GM21360 (cell line): Measurements from ENCODE around the gene NDUFA5.
A peak's percentile ranks its signal among the peaks of the same experiment; 100 is the strongest.
"Not testable (repeated sequence)": the region's sequence is repeated elsewhere in the genome, so short reads cannot be mapped to it uniquely, and the experiment has no call there.

Source experiments
- ATAC-seq: cut with Tn5 transposase; IDR thresholded peaks from one replicate; pipeline ENCODE4 v1.9.1; 2021; ENCODE audit warnings: mild to moderate bottlenecking, moderate library complexity; ENCODE audit not compliant: unreplicated experiment

The NDUFA5 gene

GRCh38 chr7:123558289-123558874, 764 bp upstream of the NDUFA5 start:
- no peak for ATAC-seq

- ATAC-seq, result no peak
Observed at GRCh38 chr7:123557016-123557397, 611 bp downstream of the NDUFA5 start.

- ATAC-seq, result no peak
Observed at GRCh38 chr7:123555484-123555883, 2.1 kb downstream of the NDUFA5 start.

DNA sequence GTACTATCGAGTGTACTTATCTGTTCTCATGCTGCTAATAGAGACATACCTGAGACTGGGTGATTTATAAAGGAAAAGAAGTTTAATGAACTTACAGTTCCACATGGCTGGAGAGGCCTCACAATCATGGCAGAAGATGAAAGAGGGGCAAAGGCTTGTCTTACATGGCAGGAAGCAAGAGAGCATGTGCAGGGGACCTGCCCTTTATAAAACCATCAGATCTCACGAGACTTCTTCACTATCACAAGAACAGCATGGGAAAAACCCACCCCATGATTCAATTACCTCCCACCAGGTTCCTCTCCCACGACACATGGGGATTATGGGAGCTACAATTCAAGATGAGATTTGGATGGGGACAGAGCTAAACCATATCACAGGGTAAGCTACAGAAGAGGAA, 4.5 kb downstream of the NDUFA5 start:
- ATAC-seq, result no peak

GRCh38 chr7:123552641-123553040, 5.0 kb downstream of the NDUFA5 start:
- no peak for ATAC-seq

- ATAC-seq, result not testable (repeated sequence)
Observed at GRCh38 chr7:123552134-123552533, 5.5 kb downstream of the NDUFA5 start.

- no peak for ATAC-seq
Observed at GRCh38 chr7:123548406-123548805, 9.2 kb downstream of the NDUFA5 start.

- no peak for ATAC-seq
Observed at GRCh38 chr7:123539871-123540270, 17.7 kb downstream of the NDUFA5 start.

DNA sequence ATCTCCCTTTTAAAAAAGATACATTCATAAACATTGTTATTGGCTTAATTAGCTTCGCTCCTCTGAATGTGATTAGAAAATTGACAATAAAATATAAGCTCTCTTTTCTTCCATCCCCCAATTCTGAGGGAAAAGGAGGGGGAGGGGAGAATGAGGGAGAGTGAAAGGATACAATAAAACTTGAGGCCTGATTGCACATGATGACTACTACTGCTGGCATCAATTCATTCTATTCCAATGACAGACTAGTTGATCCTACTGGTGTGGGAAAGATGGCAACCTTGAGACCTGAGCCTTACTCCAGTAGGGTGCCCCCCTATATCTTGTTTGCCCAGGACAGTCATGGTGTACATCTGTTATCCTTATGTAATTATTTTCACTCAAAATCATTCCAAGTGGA, 18.7 kb downstream of the NDUFA5 start:
- ATAC-seq, result no peak

DNA sequence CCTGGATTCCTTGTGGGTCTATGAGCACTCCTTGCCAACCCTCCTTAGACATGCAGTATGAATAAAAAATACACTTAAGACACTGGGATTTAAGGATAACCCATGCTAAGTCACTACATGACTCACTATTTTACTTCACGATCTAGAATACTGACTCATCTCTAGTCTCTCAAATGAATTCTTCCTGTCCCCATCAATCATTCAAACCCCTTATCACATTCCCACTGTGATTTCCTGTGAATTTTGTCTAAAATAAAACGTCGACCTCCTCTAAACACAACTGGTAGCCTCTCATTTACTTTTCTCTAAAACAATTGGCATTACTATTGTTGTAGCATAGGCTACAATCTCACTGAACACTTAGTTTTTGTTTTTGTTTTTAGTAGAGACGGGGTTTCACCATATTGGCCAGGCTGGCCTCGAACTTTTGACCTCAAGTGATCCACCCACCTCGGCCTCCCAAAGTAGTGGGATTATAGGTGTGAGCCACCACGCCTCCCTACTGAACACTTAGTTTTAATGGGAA, 19.4 kb downstream of the NDUFA5 start:
- no peak for ATAC-seq

DNA sequence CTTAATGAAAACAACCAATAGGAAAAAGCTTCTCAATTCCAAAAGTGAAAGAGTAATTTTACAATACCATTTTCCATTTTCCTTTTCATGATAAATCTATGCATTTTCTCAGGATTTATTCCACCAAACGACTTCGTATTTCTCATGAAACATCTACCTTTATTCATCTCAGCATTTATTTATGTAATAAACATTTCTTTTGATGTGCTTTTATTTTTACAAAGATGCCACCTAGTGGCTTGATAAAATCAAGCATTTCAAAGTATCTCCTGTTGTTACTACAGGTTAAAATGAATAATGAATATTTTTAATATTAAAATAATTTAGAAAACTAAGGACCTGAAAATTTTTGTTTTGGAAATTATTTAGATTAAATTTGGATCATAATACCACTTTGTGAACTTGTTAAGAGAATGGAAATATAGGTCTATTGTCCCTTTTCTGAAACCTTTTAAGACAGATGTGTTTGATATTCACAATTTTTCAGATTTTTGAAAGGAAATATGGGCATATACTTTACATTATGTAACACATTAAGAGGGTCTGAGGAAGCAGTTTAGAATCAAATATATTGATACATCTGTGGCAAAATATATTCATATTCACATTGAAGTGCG, 20.5 kb downstream of the NDUFA5 start:
- no peak for ATAC-seq

DNA sequence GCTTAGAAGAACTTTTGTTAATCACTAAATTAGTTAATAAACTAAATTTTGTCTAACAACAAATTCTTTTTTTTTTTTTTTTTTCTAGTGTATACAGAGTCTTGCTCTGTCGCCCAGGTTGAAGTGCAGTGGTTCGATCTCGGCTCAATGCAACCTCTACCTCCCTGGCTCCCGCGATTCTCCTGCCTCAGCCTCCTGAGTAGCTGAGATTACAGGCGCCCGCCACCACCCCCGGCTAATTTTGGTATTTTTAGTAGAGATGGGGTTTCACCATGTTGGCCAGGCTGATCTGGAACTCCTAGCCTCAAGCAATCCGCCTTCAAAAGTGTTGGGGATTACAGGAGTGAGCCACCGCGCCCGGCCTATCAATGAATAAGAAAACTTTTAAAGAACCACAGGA, 22.1 kb downstream of the NDUFA5 start:
- ATAC-seq, result no peak

GRCh38 chr7:123534383-123535260, 23.0 kb downstream of the NDUFA5 start, which contains the start of gene IQUB:
TSS of gene IQUB (minus strand) at chr7:123534595. CDS start at chr7:123512340, 22,255 bp downstream.
- ATAC-seq, result peak; percentile 85

DNA sequence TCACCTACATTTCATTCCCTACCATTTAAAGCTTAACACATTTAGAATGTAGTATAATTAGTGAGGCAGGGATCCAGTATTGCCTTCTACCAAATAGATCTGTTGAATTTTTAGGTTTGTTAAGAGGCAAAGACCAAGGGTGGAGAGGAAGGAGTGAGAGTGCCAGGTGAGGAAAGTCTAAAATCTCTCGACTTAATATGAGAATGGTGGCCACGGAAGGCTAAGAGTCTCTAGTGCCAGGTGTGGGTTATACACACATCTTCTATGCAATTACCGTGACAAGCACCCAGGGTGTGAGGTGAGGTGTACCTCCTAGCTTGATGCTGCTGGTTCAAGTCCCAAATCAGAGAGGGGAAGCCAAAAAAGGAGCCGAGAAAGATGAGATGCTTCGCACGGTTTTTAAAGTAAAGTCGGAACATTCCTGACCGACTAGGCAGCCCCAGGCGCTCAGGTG, 23.7 kb downstream of the NDUFA5 start:
- ATAC-seq, result peak; percentile 4

DNA sequence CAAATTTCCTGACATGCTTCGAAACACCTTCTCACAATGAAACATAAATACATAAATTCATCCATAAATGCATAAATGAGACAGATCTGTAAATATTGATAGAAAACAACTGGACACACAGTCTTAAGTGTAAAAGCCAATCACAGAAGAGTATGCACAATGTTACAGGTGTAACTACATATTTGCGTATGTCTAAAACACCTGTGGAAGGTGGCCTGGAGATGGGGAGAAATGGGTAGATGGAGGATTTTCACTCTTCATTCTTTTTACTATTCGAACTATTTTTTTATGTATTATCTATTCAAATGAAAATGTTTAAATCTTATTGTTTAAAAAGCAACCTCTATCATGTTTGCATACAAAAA, 24.1 kb downstream of the NDUFA5 start:
- ATAC-seq, result no peak

GRCh38 chr7:123532788-123533552, 24.6 kb downstream of the NDUFA5 start:
- peak; percentile 15 for ATAC-seq

DNA sequence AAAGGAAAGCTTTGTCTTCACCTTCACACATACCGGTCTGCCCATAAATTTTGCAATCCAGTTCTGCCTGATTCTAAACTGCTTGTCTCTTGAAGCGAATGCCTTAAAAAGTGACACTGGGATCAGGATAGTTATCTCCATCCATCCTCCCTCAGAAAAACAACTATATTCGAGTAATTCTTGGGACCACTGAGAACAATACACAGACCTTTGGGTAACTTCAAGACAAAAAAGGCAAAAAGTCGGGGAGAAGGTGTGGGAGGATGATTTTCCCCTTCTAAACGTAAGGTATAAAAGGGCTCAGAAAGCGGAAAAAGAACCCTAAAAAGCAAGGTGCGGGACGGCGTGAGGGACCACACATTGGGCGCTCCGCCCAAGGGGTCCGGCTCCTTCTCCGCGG, 25.3 kb downstream of the NDUFA5 start:
- not testable (repeated sequence) for ATAC-seq

DNA sequence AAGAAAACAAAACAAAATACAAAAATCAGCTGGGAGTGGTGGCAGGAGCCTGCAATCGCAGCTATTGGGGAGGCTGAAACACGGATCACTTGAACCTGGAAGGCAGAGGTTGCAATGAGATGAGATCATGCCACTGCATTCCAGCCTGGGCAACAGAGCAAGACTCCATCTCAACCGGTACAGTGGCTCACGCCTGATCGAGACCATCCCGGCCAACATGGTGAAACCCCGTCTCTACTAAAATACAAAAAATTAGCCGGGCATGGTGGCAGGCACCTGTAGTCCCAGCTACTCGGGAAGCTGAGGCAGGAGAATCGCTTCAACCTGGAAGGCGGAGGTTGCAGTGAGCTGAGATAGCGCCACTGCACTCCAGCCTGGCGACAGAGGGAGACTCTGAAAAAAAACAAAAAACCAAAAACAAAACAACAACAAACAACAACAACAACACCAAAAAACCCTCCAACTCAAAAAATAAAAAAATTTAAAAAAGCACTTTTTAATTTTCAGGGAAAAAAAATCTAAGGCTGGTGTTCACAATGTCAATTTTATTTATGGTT, 27.5 kb downstream of the NDUFA5 start:
- not testable (repeated sequence) for ATAC-seq

DNA sequence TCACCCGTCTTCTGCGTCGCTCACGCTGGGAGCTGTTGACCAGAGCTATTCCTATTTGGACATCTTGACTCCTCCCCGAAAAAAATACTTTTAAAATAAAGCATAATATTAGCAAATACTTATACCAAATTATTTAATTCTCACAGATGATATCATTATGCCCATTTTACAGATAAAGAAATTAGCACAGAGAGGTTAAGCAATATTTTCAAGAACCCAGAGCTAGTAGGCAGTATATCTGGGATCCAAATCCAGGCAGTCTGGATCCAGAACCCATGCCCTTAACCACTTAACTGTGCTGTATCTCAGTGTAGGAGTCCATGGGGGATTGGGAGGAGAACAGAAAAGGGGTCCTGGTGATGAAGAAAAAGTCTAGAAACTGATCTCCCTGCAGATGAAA, 29.4 kb downstream of the NDUFA5 start:
- ATAC-seq, result no peak

DNA sequence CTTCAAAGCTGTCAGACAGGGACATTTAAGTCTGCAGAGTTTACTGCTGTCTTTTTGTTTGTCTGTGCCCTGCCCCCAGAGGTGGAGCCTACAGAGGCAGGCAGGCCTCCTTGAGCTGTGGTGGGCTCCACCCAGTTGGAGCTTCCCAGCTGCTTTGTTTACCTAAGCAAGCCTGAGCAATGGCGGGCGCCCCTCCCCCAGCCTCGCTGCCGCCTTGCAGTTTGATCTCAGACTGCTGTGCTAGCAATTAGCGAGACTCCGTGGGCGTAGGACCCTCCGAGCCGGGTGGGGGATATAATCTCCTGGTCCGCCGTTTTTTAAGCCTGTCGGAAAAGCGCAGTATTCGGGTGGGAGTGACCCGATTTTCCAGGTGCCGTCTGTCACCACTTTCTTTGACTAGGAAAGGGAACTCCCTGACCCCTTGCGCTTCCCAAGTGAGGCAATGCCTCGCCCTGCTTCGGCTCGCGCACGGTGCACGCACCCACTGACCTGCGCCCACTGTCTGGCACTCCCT, 29.8 kb downstream of the NDUFA5 start:
- ATAC-seq, result not testable (repeated sequence)
